ENCODE results near the gene PLAAT1. TPM values are rescaled to one million over a fixed set of nuclear protein-coding genes. Genes with fewer than 3 reads are reported as not detected.

Gene PLAAT1
- total RNA-seq, 1 experiment from 2014 or later = 3.9 TPM

- peak; percentile 32; the same call in 1 of the 2 replicates for TF ChIP-seq ZNF263 (CRISPR knock-in tag; IDR thresholded peaks at IDR 0.05; ENCODE audit: low read depth)
These were observed at the start of gene PLAAT1 (continued) for GRCh38 chr3:193240850-193241706.

- Mint-ChIP-seq H3K9me3 (no peaks in the 10 kb centered on the region), H3K27me3 (ENCODE audit: low read depth) (no peaks in the 10 kb centered on the region), H3K4me3 (no peak overlapping the region), H3K36me3 (no peaks in the 10 kb centered on the region), H3K27ac (no peak overlapping the region), H3K4me1 (peaks cover 4% of the 10 kb centered on the region)
- TF ChIP-seq, protein P1, sequence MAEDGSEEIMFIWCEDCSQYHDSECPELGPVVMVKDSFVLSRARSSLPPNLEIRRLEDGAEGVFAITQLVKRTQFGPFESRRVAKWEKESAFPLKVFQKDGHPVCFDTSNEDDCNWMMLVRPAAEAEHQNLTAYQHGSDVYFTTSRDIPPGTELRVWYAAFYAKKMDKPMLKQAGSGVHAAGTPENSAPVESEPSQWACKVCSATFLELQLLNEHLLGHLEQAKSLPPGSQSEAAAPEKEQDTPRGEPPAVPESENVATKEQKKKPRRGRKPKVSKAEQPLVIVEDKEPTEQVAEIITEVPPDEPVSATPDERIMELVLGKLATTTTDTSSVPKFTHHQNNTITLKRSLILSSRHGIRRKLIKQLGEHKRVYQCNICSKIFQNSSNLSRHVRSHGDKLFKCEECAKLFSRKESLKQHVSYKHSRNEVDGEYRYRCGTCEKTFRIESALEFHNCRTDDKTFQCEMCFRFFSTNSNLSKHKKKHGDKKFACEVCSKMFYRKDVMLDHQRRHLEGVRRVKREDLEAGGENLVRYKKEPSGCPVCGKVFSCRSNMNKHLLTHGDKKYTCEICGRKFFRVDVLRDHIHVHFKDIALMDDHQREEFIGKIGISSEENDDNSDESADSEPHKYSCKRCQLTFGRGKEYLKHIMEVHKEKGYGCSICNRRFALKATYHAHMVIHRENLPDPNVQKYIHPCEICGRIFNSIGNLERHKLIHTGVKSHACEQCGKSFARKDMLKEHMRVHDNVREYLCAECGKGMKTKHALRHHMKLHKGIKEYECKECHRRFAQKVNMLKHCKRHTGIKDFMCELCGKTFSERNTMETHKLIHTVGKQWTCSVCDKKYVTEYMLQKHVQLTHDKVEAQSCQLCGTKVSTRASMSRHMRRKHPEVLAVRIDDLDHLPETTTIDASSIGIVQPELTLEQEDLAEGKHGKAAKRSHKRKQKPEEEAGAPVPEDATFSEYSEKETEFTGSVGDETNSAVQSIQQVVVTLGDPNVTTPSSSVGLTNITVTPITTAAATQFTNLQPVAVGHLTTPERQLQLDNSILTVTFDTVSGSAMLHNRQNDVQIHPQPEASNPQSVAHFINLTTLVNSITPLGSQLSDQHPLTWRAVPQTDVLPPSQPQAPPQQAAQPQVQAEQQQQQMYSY (CRISPR knock-in tag; IDR thresholded peaks at IDR 0.05) = no peak
- TF ChIP-seq, protein P2, sequence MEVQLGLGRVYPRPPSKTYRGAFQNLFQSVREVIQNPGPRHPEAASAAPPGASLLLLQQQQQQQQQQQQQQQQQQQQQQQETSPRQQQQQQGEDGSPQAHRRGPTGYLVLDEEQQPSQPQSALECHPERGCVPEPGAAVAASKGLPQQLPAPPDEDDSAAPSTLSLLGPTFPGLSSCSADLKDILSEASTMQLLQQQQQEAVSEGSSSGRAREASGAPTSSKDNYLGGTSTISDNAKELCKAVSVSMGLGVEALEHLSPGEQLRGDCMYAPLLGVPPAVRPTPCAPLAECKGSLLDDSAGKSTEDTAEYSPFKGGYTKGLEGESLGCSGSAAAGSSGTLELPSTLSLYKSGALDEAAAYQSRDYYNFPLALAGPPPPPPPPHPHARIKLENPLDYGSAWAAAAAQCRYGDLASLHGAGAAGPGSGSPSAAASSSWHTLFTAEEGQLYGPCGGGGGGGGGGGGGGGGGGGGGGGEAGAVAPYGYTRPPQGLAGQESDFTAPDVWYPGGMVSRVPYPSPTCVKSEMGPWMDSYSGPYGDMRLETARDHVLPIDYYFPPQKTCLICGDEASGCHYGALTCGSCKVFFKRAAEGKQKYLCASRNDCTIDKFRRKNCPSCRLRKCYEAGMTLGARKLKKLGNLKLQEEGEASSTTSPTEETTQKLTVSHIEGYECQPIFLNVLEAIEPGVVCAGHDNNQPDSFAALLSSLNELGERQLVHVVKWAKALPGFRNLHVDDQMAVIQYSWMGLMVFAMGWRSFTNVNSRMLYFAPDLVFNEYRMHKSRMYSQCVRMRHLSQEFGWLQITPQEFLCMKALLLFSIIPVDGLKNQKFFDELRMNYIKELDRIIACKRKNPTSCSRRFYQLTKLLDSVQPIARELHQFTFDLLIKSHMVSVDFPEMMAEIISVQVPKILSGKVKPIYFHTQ (CRISPR knock-in tag; IDR thresholded peaks at IDR 0.05) = no peak
- TF ChIP-seq ZNF425 (CRISPR knock-in tag; conservative IDR thresholded peaks at IDR 0.05) = no peak
- no peak for TF ChIP-seq KAT7 (CRISPR knock-in tag; IDR thresholded peaks at IDR 0.05; ENCODE audit: borderline replicate concordance)
- no peak for TF ChIP-seq ZNF232 (CRISPR knock-in tag; IDR thresholded peaks at IDR 0.05)
- TF ChIP-seq, protein P3, sequence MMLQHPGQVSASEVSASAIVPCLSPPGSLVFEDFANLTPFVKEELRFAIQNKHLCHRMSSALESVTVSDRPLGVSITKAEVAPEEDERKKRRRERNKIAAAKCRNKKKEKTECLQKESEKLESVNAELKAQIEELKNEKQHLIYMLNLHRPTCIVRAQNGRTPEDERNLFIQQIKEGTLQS (CRISPR knock-in tag; conservative IDR thresholded peaks at IDR 0.05) = no peak
- TF ChIP-seq, protein P4, sequence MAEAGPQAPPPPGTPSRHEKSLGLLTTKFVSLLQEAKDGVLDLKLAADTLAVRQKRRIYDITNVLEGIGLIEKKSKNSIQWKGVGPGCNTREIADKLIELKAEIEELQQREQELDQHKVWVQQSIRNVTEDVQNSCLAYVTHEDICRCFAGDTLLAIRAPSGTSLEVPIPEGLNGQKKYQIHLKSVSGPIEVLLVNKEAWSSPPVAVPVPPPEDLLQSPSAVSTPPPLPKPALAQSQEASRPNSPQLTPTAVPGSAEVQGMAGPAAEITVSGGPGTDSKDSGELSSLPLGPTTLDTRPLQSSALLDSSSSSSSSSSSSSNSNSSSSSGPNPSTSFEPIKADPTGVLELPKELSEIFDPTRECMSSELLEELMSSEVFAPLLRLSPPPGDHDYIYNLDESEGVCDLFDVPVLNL (CRISPR knock-in tag; IDR thresholded peaks at IDR 0.05; ENCODE audit: borderline replicate concordance, low read depth) = no peak
- no peak for TF ChIP-seq MLX (CRISPR knock-in tag; IDR thresholded peaks at IDR 0.05)
- TF ChIP-seq SMAD4 (CRISPR knock-in tag; IDR thresholded peaks at IDR 0.05) = no peak
- TF ChIP-seq FOXJ3 (CRISPR knock-in tag; IDR thresholded peaks at IDR 0.05; ENCODE audit: borderline replicate concordance) = no peak
- no peak for TF ChIP-seq SMAD3 (CRISPR knock-in tag; IDR thresholded peaks at IDR 0.05; ENCODE audit: borderline replicate concordance)
- TF ChIP-seq FOXK1 (CRISPR knock-in tag; IDR thresholded peaks at IDR 0.05) = no peak
- no peak for TF ChIP-seq SOX15 (CRISPR knock-in tag; IDR thresholded peaks at IDR 0.05)
- no peak for TF ChIP-seq ZMAT4 (CRISPR knock-in tag; IDR thresholded peaks at IDR 0.05)
- TF ChIP-seq ESRRA (CRISPR knock-in tag; IDR thresholded peaks at IDR 0.05; ENCODE audit: borderline replicate concordance) = no peak
- no peak for DNase-seq (ENCODE audit: low spot score)
- no peak for ATAC-seq
- POLR2A ChIA-PET = no interaction called here
- CTCF ChIA-PET = interaction anchor here (2.3 kb wide), 1 partner anchor 378 kb away, joined by 6 read pairs; no protein-coding TSS in a partner anchor
These were observed 46.7 kb upstream of the PLAAT1 start for GRCh38 chr3:193194371-193194770.

All from WTC11 (cell line).